Esophagus squamous epithelium (tissue), 5 donors: ENCODE results near the gene EFCAB5. TPM values are rescaled to one million over a fixed set of nuclear protein-coding genes. Genes with fewer than 3 reads are reported as not detected.
"Not testable (repeated sequence)": the region's sequence is repeated elsewhere in the genome, so short reads cannot be mapped to it uniquely, and the experiment has no call there.

ENCODE experiments used
- DNase-seq: peaks from one replicate; lab custom pipeline; 2025; lab: John Stamatoyannopoulos, UW
- H3K27ac ChIP-seq, 4 donors: fragments of 200-600 bp; sonication (generic); one replicate each; pipeline ENCODE4 v1.5.1; 2016 to 2019; ENCODE audit warnings: mild to moderate bottlenecking in 1 of 4
- H3K27me3 ChIP-seq, 4 donors: fragments of 200-600 bp; sonication (generic); 1 replicate in 3 of 4; 2 replicates in 1 of 4; pipeline versions ENCODE4 v1.5.1 to v1.6.0; 2017 to 2021; ENCODE audit warnings: antibody characterized with exemption in 1 of 4
- H3K36me3 ChIP-seq, 3 donors: fragments of 200-600 bp; sonication (generic); one replicate each; pipeline ENCODE4 v1.5.1; 2016 to 2019
- H3K4me1 ChIP-seq, 3 donors: fragments of 200-600 bp; sonication (generic); one replicate each; pipeline ENCODE4 v1.5.1; 2017 to 2019
- H3K4me3 ChIP-seq, 4 donors: fragments of 200-600 bp; sonication (generic); 1 replicate in 3 of 4; 2 replicates in 1 of 4; pipeline ENCODE4 v1.5.1; 2016 to 2019; ENCODE audit warnings: mild to moderate bottlenecking in 2 of 4, moderate library complexity in 1 of 4
- H3K9me3 ChIP-seq, 3 donors: fragments of 200-600 bp; sonication (generic); one replicate each; pipeline ENCODE4 v1.5.1; 2016 to 2019
- POLR2A ChIP-seq, 4 donors: fragments of 450-650 bp; IDR thresholded peaks; one replicate each; pipeline ENCODE4 v1.6.1; 2017; ENCODE audit warnings: antibody characterized with exemption in 4 of 4, mild to moderate bottlenecking in 4 of 4, moderate library complexity in 3 of 4
- WGBS, 2 donors: methylation state at CpG; one replicate each; pipeline ENCODE4 v1.1.5; 2018; 5-methylcytosine and 5-hydroxymethylcytosine counted together
- intact Hi-C: fragments of 100-400 bp; cut with DNase I; formaldehyde crosslinking; loops from one replicate; pipeline ENCODE4 v1.15.0; 2022
- total RNA-seq, 4 donors: library from RNA; depleted of rRNA; stranded (reverse); fragments of >200 nt; gene quantifications; one replicate each; pipeline ENCODE4 v1.1.0, GENCODE V29; 2016
- TF ChIP-seq, protein P1 (sequence below), 6 experiments: fragments of 450-650 bp in 4 of 6; fragments of 200-600 bp in 2 of 6; sonication (generic) in 2 of 6; IDR thresholded peaks; one replicate each; pipeline ENCODE4 v1.5.1; 2016 to 2019; ENCODE audit warnings: antibody characterized with exemption in 6 of 6, mild to moderate bottlenecking in 4 of 6, moderate library complexity in 4 of 6
- donor health status: DM: yes; HTN: yes; CAD: no.

EFCAB5 gene
- total RNA-seq, 4 donors from 2014 or later = 0.19 TPM; not detected in 3

DNA sequence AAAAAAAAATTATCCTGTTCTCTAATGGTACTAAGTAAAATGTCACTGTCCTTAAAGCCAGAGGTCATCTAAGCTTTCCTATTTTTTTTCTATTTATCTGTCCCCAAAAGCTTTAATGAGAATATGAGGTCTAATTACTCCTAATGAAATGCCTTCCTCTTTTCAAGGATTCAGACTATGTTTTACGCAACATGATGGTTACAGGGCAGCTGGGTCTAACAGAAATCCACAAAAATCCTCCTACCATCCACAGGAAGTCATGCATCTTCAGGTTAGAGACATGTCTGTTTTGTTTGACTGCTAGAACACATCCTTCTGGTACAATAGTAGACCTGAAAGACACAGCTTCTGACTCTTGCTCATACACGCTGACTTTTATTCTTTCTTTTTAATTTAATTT lies 145.5 kb downstream of the EFCAB5 start:
- Histone ChIP-seq H3K9me3 (no peaks in the 10 kb centered on the region), H3K27me3 (peaks cover 0 to 37% (median 3%) of the 10 kb centered on the region in 4 donors), H3K36me3 (no peaks in the 10 kb centered on the region), H3K27ac (no peak overlapping the region), H3K4me3 (no peak overlapping the region), H3K4me1 (no peaks in the 10 kb centered on the region)
- 86 to 88% methylated on average over 2 of the region's 2 CpGs for WGBS, 2 donors
- DNase-seq = no peak
- TF ChIP-seq POLR2A (IDR thresholded peaks at IDR 0.05) = no peak
- TF ChIP-seq, protein P1, sequence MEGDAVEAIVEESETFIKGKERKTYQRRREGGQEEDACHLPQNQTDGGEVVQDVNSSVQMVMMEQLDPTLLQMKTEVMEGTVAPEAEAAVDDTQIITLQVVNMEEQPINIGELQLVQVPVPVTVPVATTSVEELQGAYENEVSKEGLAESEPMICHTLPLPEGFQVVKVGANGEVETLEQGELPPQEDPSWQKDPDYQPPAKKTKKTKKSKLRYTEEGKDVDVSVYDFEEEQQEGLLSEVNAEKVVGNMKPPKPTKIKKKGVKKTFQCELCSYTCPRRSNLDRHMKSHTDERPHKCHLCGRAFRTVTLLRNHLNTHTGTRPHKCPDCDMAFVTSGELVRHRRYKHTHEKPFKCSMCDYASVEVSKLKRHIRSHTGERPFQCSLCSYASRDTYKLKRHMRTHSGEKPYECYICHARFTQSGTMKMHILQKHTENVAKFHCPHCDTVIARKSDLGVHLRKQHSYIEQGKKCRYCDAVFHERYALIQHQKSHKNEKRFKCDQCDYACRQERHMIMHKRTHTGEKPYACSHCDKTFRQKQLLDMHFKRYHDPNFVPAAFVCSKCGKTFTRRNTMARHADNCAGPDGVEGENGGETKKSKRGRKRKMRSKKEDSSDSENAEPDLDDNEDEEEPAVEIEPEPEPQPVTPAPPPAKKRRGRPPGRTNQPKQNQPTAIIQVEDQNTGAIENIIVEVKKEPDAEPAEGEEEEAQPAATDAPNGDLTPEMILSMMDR (IDR thresholded peaks at IDR 0.05) = no peak
- intact Hi-C loops = loop anchor here (10.0 kb wide), 1 partner anchor 62 kb away; no protein-coding TSS in a partner anchor

DNA sequence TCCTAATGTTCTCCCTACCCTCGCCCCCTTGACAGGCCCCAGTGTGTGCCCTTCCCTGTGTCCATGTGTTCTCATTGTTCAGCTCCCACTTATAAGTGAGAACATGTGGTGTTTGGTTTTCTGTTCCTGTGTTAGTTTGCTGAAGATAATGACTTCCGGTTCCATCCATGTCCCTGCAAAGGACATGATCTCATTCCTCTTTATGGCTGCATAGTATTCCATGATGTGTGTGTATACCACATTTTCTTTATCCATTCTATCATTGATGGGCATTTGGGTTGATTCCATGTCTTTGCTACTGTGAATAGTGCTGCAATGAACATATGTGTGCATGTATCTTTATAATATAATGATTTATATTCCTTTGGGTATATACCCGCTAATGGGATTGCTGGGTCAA lies 146.0 kb downstream of the EFCAB5 start:
- peaks cover 0 to 43% (median 3%) of the 10 kb centered on the region in 4 donors for H3K27me3 ChIP-seq
- not testable (repeated sequence) for H3K9me3 ChIP-seq, H3K27ac ChIP-seq, H3K36me3 ChIP-seq, H3K4me1 ChIP-seq, H3K4me3 ChIP-seq, DNase-seq
- intact Hi-C loops = loop anchor here (10.0 kb wide), 1 partner anchor 63 kb away; no protein-coding TSS in a partner anchor
- WGBS, 2 donors = 86 to 87% methylated on average over 3 of the region's 3 CpGs

DNA sequence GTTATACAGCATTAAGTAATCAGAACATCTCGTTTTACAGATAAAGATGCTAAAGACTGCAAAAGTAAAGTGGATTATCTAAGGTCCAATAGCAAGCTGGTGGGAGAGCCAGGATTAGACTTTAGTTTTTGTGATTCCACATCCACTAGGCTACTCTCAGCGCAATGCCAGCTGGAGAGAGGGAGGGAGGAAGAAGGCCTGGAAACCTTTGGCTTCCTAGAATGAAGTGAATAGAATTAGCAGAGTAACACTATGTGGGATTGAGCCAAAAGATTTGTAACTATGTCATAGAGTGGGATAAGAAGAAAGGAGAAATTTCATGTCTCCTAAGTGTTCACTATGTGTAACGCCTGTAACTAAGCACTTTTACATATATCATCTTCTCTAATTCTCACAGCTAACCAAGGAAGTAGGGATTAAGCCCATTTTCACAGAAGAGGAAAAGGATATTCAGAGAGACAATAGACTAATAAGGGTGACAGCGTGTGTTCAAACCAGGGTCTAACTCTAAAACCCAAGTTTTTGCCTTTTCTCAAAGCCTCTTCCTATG lies 149.8 kb downstream of the EFCAB5 start:
- Histone ChIP-seq H3K27me3 (peaks cover 0 to 36% (median 3%) of the 10 kb centered on the region in 4 donors), H3K4me1 (peaks cover 0 to 6% (median 5%) of the 10 kb centered on the region in 3 donors), H3K36me3 (no peaks in the 10 kb centered on the region), H3K4me3 (no peak overlapping the region), H3K27ac (no peak overlapping the region), H3K9me3 (no peaks in the 10 kb centered on the region)
- DNase-seq = no peak
- WGBS, 2 donors = 70 to 78% methylated on average over 4 of the region's 4 CpGs
- no peak for TF ChIP-seq POLR2A (IDR thresholded peaks at IDR 0.05)
- TF ChIP-seq, protein P1 (IDR thresholded peaks at IDR 0.05) = no peak
- intact Hi-C loops = no loop called here

- intact Hi-C loops = no loop called here
- H3K4me3 ChIP-seq = no peak overlapping the region
- peaks cover 0 to 36% (median 3%) of the 10 kb centered on the region in 4 donors for H3K27me3 ChIP-seq
- no peaks in the 10 kb centered on the region for H3K36me3 ChIP-seq
- peaks cover 0 to 6% (median 5%) of the 10 kb centered on the region in 3 donors for H3K4me1 ChIP-seq
- no peak for DNase-seq
- no peaks in the 10 kb centered on the region for H3K9me3 ChIP-seq
- H3K27ac ChIP-seq = no peak overlapping the region
- WGBS, 2 donors = 51% methylated on average over 6 of the region's 6 CpGs
- TF ChIP-seq, protein P1 (IDR thresholded peaks at IDR 0.05) = no peak
- no peak for TF ChIP-seq POLR2A (IDR thresholded peaks at IDR 0.05)
Measured at GRCh38 chr17:30091771-30092170, 150.3 kb downstream of the EFCAB5 start.

- Histone ChIP-seq H3K27me3 (peaks cover 0 to 36% (median 3%) of the 10 kb centered on the region in 4 donors), H3K9me3 (no peaks in the 10 kb centered on the region), H3K27ac (no peak overlapping the region), H3K4me3 (no peak overlapping the region), H3K36me3 (no peaks in the 10 kb centered on the region), H3K4me1 (peaks cover 0 to 6% (median 5%) of the 10 kb centered on the region in 3 donors)
- TF ChIP-seq POLR2A (IDR thresholded peaks at IDR 0.05) = no peak
- TF ChIP-seq, protein P1 (IDR thresholded peaks at IDR 0.05) = no peak
- DNase-seq = no peak
- intact Hi-C loops = no loop called here
Measured at GRCh38 chr17:30092886-30093285, 151.5 kb downstream of the EFCAB5 start.
